Hypothalamus (tissue), 51 donors: ENCODE measurements around the gene RELA.
A peak's percentile ranks its signal among the peaks of the same experiment; 100 is the strongest.
"Not testable (repeated sequence)": the region's sequence is repeated elsewhere in the genome, so short reads cannot be mapped to it uniquely, and the experiment has no call there.

Experiments
- DNase-seq, 51 donors: peaks; one replicate each; lab custom pipeline; 2025; lab: John Stamatoyannopoulos, UW

RELA gene

GRCh38 chr11:65672982-65673381, 10.3 kb upstream of the RELA start:
- no peak for DNase-seq

- DNase-seq = no peak
These were observed 9.6 kb upstream of the RELA start for GRCh38 chr11:65672180-65672860.

- peak in 35 of 51 donors; percentile 17 to 88 (median 62) for DNase-seq
These were observed 1.0 kb upstream of the RELA start for GRCh38 chr11:65663639-65664200.

GRCh38 chr11:65662247-65662798, 393 bp downstream of the RELA start:
- DNase-seq = peak in 1 of 51 donors; percentile 53

GRCh38 chr11:65661599-65662246, 993 bp downstream of the RELA start:
- no peak for DNase-seq

GRCh38 chr11:65660908-65661307, 1.8 kb downstream of the RELA start:
- DNase-seq = not testable (repeated sequence)

GRCh38 chr11:65660038-65660437, 2.7 kb downstream of the RELA start:
- DNase-seq = no peak

GRCh38 chr11:65658174-65659021, 4.3 kb downstream of the RELA start:
- no peak for DNase-seq

GRCh38 chr11:65657426-65657825, 5.3 kb downstream of the RELA start:
- no peak for DNase-seq

- no peak for DNase-seq
These were observed 7.0 kb downstream of the RELA start for GRCh38 chr11:65655570-65656332.

- no peak for DNase-seq
These were observed 8.1 kb downstream of the RELA start for GRCh38 chr11:65654375-65655349.

GRCh38 chr11:65653229-65654225, 9.2 kb downstream of the RELA start:
- DNase-seq = peak in 23 of 51 donors; percentile 28 to 70 (median 53)

GRCh38 chr11:65652511-65653228, 10.0 kb downstream of the RELA start:
- peak; percentile 66 to 99 (median 87) for DNase-seq

GRCh38 chr11:65651589-65652510, 10.9 kb downstream of the RELA start:
- DNase-seq = peak in 2 of 51 donors; percentile 2 to 46

- no peak for DNase-seq
These were observed 11.5 kb downstream of the RELA start for GRCh38 chr11:65651339-65651588.
